IgD-negative memory B cell (primary cell): ENCODE data around the gene TDRD10. TPM values are rescaled to one million over a fixed set of nuclear protein-coding genes. Genes with fewer than 3 reads are reported as not detected.

Source experiments
- H3K27ac Mint-ChIP-seq, 3 donors: one replicate each; pipeline ENCODE4 v1.8.0; 2020 to 2022; ENCODE audit warnings: mild to moderate bottlenecking in 3 of 3, mixed read lengths in 3 of 3, moderate library complexity in 1 of 3
- H3K27me3 Mint-ChIP-seq: one replicate; pipeline ENCODE4 v1.8.0; 2021; ENCODE audit warnings: mixed read lengths
- H3K36me3 Mint-ChIP-seq: one replicate; pipeline ENCODE4 v1.8.0; 2020; ENCODE audit warnings: mild to moderate bottlenecking, mixed read lengths
- H3K4me1 Mint-ChIP-seq, 3 donors: one replicate each; pipeline ENCODE4 v1.8.0; 2020 to 2022; ENCODE audit warnings: mixed read lengths in 3 of 3, mild to moderate bottlenecking in 1 of 3
- H3K4me3 Mint-ChIP-seq, 4 donors: one replicate each; pipeline ENCODE4 v1.8.0; 2020 to 2022; ENCODE audit warnings: mild to moderate bottlenecking in 4 of 4, mixed read lengths in 4 of 4, moderate library complexity in 3 of 4
- H3K9me3 Mint-ChIP-seq, 3 donors: one replicate each; pipeline ENCODE4 v1.8.0; 2020 to 2021; ENCODE audit warnings: mixed read lengths in 3 of 3, mild to moderate bottlenecking in 1 of 3
- polyA plus RNA-seq: library from polyadenylated mRNA; unstranded; fragments of 300-500 nt; fragmentation: Illumina TruSeq; gene quantifications from one replicate; pipeline ENCODE4 v1.2.3, GENCODE V29; 2021

TDRD10 gene
- polyA plus RNA-seq, 1 donor from 2014 or later, result not detected

DNA sequence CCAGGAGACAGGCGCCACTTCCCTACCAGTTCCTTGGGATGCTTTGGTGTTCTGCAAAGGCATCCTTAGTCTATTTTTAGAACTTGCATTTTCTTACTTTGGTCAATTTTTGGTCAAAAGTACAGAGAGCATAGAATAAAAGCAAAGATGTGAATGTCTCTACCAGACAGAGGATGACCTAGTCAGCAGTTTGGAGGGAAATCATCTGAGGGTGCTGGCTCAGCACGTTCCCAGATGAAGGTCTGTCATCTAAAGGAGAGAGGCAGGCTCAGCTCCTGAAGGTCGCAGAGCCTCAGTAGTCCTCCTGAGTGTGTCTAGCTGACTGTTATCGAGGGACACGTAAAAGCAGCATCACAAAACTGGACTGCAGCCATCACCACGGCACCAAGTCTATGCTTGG, 80.9 kb downstream of the TDRD10 start:
- Mint-ChIP-seq H3K4me3 (no peak overlapping the region), H3K9me3 (no peaks in the 10 kb centered on the region), H3K27me3 (no peaks in the 10 kb centered on the region), H3K36me3 (peaks cover 7% of the 10 kb centered on the region), H3K4me1 (peaks cover 14 to 17% (median 14%) of the 10 kb centered on the region in 3 donors), H3K27ac (peak overlapping the region in 1 of 3 donors; percentile 29)

DNA sequence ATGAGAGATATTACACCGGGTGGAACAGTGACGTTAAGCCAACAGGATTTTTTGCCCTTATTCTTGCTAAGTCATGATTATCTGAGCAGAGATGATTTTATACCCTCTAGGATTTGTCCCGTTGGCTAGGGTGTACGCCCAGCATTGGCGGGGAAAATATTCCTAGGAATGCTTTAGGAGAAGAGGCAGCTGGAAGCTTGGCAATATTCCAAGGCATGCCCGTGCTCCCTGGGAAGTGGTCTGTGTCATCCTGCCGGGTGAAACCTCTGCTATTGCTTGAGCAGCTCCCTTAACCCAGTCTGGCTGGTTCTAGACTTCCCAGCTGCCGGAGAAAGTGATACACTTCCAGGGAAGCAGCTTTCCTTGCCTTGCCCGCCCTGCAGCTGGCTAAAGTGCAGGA, 81.8 kb downstream of the TDRD10 start:
- H3K4me1 Mint-ChIP-seq, result peaks cover 14 to 16% (median 14%) of the 10 kb centered on the region in 3 donors
- peaks cover 4% of the 10 kb centered on the region for H3K36me3 Mint-ChIP-seq
- no peaks in the 10 kb centered on the region for H3K27me3 Mint-ChIP-seq
- H3K4me3 Mint-ChIP-seq, result peak overlapping the region in 1 of 4 donors; percentile 46
- no peaks in the 10 kb centered on the region for H3K9me3 Mint-ChIP-seq
- H3K27ac Mint-ChIP-seq, result peak overlapping the region in 2 of 3 donors; percentile 29 to 47

DNA sequence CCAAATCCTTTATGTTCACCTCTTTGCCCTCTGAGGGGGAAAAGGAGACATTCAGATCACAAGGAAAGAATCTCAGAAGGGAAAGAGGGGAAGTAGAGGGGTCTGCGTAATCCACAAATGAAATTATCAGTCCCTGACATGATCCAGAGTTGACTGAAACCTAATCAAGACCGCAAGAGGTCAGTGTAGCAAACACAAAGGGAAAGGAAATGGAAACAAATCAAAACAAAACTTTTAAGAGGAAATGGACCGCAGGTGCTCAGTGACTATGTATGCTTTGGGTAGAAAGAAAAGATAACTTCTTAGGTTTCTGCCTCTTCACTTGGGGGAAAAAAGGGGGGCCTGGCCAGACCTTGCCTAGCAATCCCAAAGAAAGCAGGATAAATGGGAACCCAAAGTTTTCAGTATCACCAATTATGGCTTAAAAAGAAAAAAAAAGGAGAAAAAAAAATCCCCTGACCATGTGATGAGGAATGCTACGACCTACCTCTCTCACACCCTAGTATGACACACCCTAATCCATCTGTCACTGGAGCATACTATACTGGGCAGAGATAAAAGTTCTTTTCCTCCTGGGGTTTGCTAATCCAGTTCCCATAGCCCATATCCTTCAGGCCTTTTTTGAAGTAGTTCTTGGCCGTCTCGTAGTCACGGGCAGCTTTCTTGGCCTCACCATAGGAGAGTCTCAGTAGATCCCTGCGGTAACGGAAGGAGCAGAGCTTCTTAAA, 82.4 kb downstream of the TDRD10 start:
- Mint-ChIP-seq H3K9me3 (no peaks in the 10 kb centered on the region), H3K27me3 (no peaks in the 10 kb centered on the region), H3K4me1 (peaks cover 14 to 16% (median 14%) of the 10 kb centered on the region in 3 donors), H3K27ac (peak overlapping the region; percentile 8 to 80 (median 40)), H3K36me3 (peaks cover 4% of the 10 kb centered on the region), H3K4me3 (peak overlapping the region in 1 of 4 donors; percentile 46)

DNA sequence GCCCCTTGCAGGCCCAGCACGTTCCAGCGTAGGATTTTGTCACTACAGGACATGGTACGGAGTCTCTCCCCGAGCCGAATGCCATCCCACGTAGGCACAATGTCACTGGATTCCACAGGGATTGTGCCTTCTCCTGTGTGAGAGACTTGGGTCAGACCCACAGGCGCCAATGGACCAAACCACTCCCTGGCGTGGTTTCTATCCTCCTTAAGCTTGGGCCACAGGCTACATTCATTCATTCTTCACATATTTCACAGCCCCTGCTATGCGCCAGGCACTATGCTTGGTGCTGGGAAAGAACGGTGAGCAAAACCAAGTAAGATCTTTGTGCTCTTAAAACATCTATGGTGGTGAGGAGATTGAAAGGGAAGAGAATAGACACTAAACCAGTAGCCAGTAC, 84.2 kb downstream of the TDRD10 start:
- Mint-ChIP-seq H3K4me3 (no peak overlapping the region), H3K27ac (no peak overlapping the region), H3K9me3 (no peaks in the 10 kb centered on the region), H3K36me3 (peaks cover 4% of the 10 kb centered on the region), H3K4me1 (peaks cover 14 to 16% (median 14%) of the 10 kb centered on the region in 3 donors), H3K27me3 (no peaks in the 10 kb centered on the region)

DNA sequence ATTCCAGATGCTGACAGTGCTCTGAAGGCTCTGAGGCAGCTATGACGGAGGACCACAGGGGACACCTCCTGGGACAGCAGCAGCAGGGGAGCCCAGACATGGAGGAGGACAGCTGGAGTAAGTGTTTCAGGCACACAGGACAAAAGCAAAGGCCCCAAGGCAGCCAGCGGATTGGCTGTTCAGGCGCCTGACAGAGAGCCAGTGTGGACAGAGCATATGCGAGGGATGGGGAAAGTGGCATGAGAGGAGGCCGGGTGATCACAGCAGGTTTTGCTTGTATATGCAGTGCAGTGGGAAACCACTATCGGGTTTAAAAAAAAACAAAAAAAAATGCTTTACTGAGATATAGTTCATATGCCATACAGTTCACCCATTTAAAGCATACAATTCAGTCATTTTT, 84.6 kb downstream of the TDRD10 start:
- Mint-ChIP-seq H3K4me1 (peaks cover 14 to 16% (median 14%) of the 10 kb centered on the region in 3 donors), H3K36me3 (peaks cover 4% of the 10 kb centered on the region), H3K27ac (no peak overlapping the region), H3K27me3 (no peaks in the 10 kb centered on the region), H3K4me3 (no peak overlapping the region), H3K9me3 (no peaks in the 10 kb centered on the region)

DNA sequence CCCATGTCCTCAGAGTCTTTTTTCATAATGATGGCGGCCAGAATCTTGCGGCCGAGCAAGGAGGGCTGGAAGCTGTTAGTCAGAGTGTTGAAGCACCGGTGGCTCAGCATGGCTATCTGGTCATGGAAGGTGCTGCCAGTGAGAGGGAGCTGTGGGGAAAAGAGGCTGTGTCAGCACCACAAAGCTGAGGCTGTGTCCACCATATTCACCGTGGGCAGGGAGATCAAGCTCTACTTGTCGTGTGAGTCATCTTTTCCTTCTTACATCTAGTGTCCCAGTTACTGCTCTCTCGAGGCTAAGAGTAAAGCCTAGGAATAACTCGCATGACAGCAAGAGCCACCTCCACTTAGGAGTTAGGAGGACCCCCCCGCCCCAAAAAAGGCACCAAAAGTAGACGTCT, 87.8 kb downstream of the TDRD10 start:
- H3K4me1 Mint-ChIP-seq, result peaks cover 6 to 14% (median 9%) of the 10 kb centered on the region in 3 donors
- H3K9me3 Mint-ChIP-seq, result no peaks in the 10 kb centered on the region
- H3K27me3 Mint-ChIP-seq, result no peaks in the 10 kb centered on the region
- peaks cover 4% of the 10 kb centered on the region for H3K36me3 Mint-ChIP-seq
- no peak overlapping the region for H3K4me3 Mint-ChIP-seq
- peak overlapping the region in 2 of 3 donors; percentile 18 to 63 for H3K27ac Mint-ChIP-seq

DNA sequence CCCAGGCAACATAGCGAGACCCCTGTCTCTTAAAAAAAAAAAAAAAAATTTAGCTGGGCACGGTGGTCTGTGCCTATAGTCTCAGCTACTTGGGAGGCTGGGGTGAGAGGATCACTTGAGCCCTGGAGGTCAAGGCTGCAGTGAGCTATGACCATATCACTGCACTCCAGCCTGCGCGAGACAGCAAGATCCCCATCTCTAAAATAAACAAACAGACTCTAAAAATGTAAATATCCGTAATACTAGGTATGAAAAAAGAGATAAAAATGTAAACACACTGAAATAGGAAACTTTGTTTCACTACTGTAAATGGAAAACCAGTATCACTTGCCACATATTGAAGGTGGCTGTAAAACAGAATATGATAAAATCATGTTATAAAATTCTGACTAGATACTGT, 88.7 kb downstream of the TDRD10 start:
- Mint-ChIP-seq H3K36me3 (no peaks in the 10 kb centered on the region), H3K27me3 (no peaks in the 10 kb centered on the region), H3K4me1 (peaks cover 0 to 8% (median under 1%) of the 10 kb centered on the region in 3 donors), H3K9me3 (no peaks in the 10 kb centered on the region), H3K4me3 (no peak overlapping the region), H3K27ac (peak overlapping the region in 1 of 3 donors; percentile 76)

DNA sequence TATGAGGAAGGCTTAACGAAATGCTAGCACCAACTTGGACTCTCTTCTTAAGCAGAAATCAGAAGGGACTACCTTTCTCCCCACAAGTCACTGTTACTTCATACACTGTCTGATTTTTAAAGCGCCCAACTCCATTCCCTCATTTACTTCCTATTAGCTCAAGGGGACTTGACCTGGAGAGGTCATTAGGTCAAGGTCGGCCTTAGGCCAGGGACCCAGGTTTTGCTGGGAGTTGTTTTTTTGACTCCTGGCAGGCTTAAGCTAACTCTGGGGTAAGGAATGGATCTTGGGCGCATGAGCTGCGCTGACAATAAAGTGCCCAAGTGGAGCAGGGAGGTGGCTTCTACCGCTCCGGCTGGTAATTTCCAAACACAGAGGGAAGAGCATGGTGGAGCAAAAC, 89.2 kb downstream of the TDRD10 start:
- Mint-ChIP-seq H3K4me3 (no peak overlapping the region), H3K4me1 (peaks cover 0 to 8% (median 0%) of the 10 kb centered on the region in 3 donors), H3K27me3 (no peaks in the 10 kb centered on the region), H3K9me3 (no peaks in the 10 kb centered on the region), H3K36me3 (no peaks in the 10 kb centered on the region), H3K27ac (peak overlapping the region in 1 of 3 donors; percentile 76)

DNA sequence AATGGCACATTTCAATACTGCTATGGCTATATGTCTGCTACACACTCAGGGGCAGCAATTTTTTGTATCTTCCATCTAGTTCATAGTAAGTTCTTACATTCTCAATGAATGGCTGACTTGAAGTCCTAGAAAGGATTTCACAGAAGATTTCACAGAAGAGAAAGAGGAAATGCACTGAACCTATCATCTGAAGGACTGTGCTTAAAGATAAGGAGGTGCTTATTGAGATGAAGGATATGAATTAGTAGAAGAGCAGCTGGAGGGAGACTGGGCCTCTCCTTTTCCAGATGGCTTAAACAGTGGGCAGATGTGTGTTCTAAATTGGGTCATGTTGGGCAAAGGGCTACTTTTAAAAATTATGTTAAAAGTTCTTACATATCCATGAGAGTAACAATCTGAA, 91.4 kb downstream of the TDRD10 start:
- Mint-ChIP-seq H3K27me3 (no peaks in the 10 kb centered on the region), H3K9me3 (no peaks in the 10 kb centered on the region), H3K4me3 (no peak overlapping the region), H3K27ac (no peak overlapping the region), H3K4me1 (peaks cover 0 to 8% (median 0%) of the 10 kb centered on the region in 3 donors), H3K36me3 (peaks cover 4% of the 10 kb centered on the region)

DNA sequence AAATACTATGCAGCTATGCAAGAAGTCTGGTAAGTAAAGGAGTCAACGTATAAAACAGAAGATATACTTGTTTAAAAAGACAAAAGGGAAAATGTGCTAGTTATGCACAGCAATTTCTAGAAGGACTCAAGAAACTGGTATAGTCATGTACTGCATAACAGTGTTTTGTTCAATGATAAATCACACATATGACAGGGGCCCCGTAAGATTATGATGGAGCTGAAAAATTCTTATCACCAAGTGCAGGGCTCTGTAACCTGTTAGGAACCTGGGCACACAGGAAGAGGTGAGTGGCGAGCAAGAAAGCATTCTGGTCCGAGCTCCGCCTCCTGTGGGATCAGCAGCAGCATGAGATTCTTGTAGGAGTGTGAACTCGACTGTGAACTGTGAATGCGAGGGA, 92.8 kb downstream of the TDRD10 start:
- Mint-ChIP-seq H3K4me1 (peaks cover 0 to 8% (median under 1%) of the 10 kb centered on the region in 3 donors), H3K9me3 (no peaks in the 10 kb centered on the region), H3K27ac (no peak overlapping the region), H3K4me3 (no peak overlapping the region), H3K27me3 (no peaks in the 10 kb centered on the region), H3K36me3 (peaks cover 4% of the 10 kb centered on the region)

DNA sequence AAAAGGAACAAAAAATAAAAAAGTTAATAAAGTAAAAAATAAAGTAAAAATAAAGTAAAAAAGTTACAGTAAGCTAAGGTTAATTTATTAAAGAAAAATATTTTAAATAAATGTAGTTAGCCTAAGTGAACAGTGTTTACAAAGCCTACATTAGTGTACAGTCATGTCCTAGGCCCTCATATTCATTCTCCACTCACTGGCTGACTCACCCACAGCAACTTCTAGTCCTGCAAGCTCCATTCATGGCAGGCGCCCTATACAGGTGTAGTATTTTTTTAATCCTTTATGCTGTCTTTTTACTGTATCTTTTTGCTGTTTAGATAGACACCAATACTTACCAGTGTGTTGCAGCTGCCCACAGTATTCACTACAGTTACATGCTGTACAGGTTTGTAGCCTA, 93.6 kb downstream of the TDRD10 start:
- peaks cover 4% of the 10 kb centered on the region for H3K36me3 Mint-ChIP-seq
- H3K27ac Mint-ChIP-seq, result no peak overlapping the region
- peaks cover 0 to 8% (median 2%) of the 10 kb centered on the region in 3 donors for H3K4me1 Mint-ChIP-seq
- no peaks in the 10 kb centered on the region for H3K9me3 Mint-ChIP-seq
- H3K27me3 Mint-ChIP-seq, result no peaks in the 10 kb centered on the region
- no peak overlapping the region for H3K4me3 Mint-ChIP-seq

Other genes starting within 250 kb of the TDRD10 start
- 119 TPM for gene HAX1, start 229.6 kb upstream of the TDRD10 start, polyA plus RNA-seq
- gene AQP10, start 181.1 kb upstream of the TDRD10 start, polyA plus RNA-seq, result not detected
- 20.7 TPM for gene ATP8B2, start 176.7 kb upstream of the TDRD10 start, polyA plus RNA-seq
- gene IL6R, start 96.9 kb upstream of the TDRD10 start, polyA plus RNA-seq, result 6.8 TPM
- gene SHE, start 193 bp downstream of the TDRD10 start, polyA plus RNA-seq, result not detected
- 9.0 TPM for gene UBE2Q1, start 56.4 kb downstream of the TDRD10 start, polyA plus RNA-seq
- 0.04 TPM for gene CHRNB2, start 65.6 kb downstream of the TDRD10 start, polyA plus RNA-seq
- gene ADAR, start 106.0 kb downstream of the TDRD10 start, polyA plus RNA-seq, result 141 TPM